GM23338 (cell line): ENCODE measurements around the gene ITPRIP. TPM values are rescaled to one million over a fixed set of nuclear protein-coding genes. Genes with fewer than 3 reads are reported as not detected.

Experiments used
- ATAC-seq: fragments of 200-7000 bp; cut with Tn5 transposase; 3 replicates; pipeline ENCODE4 v1.9.1; 2020
- DNase-seq: peaks from one replicate; pipeline ENCODE4 v3.0.0-alpha.2; 2015; ENCODE audit warnings: low spot score
- H2AFZ ChIP-seq: fragments of 200-600 bp; sonication (generic); 2 replicates; pipeline ENCODE4 v1.8.0; 2016; ENCODE audit warnings: antibody characterized with exemption, mild to moderate bottlenecking, moderate library complexity
- H3F3A ChIP-seq: fragments of 200-600 bp; sonication (generic); replicated peaks from 2 replicates; pipeline ENCODE4 v1.8.0; 2017; ENCODE audit warnings: antibody characterized with exemption, mixed run types, low read depth
- H3K27ac ChIP-seq: fragments of 200-600 bp; sonication (generic); 2 replicates; pipeline ENCODE4 v1.6.1; 2016; ENCODE audit warnings: low read depth
- H3K27me3 ChIP-seq: fragments of 200-600 bp; sonication (generic); 2 replicates; pipeline ENCODE4 v1.8.0; 2016; ENCODE audit warnings: mild to moderate bottlenecking, mixed run types, moderate library complexity; ENCODE audit not compliant: insufficient read depth
- H3K36me3 ChIP-seq: fragments of 200-600 bp; sonication (generic); 2 replicates; pipeline ENCODE4 v1.8.0; 2016; ENCODE audit warnings: mild to moderate bottlenecking; ENCODE audit not compliant: insufficient read depth
- H3K4me1 ChIP-seq: fragments of 200-600 bp; sonication (generic); 2 replicates; pipeline ENCODE4 v1.8.0; 2016; ENCODE audit warnings: mild to moderate bottlenecking, moderate library complexity; ENCODE audit not compliant: insufficient read depth
- H3K4me2 ChIP-seq: fragments of 200-600 bp; sonication (generic); 2 replicates; pipeline ENCODE4 v1.7.1; 2017; ENCODE audit warnings: mixed run types
- H3K4me3 ChIP-seq: fragments of 200-600 bp; sonication (generic); 2 replicates; pipeline ENCODE4 v1.6.1; 2016; ENCODE audit warnings: mixed run types
- H3K79me2 ChIP-seq: fragments of 200-600 bp; sonication (generic); replicated peaks from 2 replicates; pipeline ENCODE4 v1.8.0; 2017; ENCODE audit warnings: mild to moderate bottlenecking; ENCODE audit not compliant: insufficient read depth
- H3K9me2 ChIP-seq: fragments of 200-600 bp; sonication (generic); 2 replicates; pipeline ENCODE4 v1.8.0; 2017; ENCODE audit not compliant: insufficient read depth
- H4K20me1 ChIP-seq: fragments of 200-600 bp; sonication (generic); replicated peaks from 2 replicates; pipeline ENCODE4 v1.8.0; 2017; ENCODE audit warnings: mild to moderate bottlenecking; ENCODE audit not compliant: insufficient read depth
- H3K27ac Mint-ChIP-seq: 2 replicates; pipeline ENCODE4 v1.8.0; 2020; ENCODE audit warnings: inconsistent platforms, mild to moderate bottlenecking, moderate library complexity, mixed read lengths
- H3K27me3 Mint-ChIP-seq: 3 replicates; pipeline ENCODE4 v1.8.0; 2022; ENCODE audit warnings: low read depth, mild to moderate bottlenecking, moderate library complexity, mixed read lengths, inconsistent platforms; ENCODE audit not compliant: insufficient read depth, poor library complexity
- H3K36me3 Mint-ChIP-seq: 3 replicates; pipeline ENCODE4 v1.8.0; 2021; ENCODE audit warnings: low read depth, mild to moderate bottlenecking, inconsistent platforms, moderate library complexity, mixed read lengths
- H3K4me1 Mint-ChIP-seq: 3 replicates; pipeline ENCODE4 v1.8.0; 2020; ENCODE audit warnings: mild to moderate bottlenecking, inconsistent platforms, mixed read lengths
- H3K4me3 Mint-ChIP-seq: 3 replicates; pipeline ENCODE4 v1.8.0; 2021; ENCODE audit warnings: moderate library complexity, mild to moderate bottlenecking, inconsistent platforms, mixed read lengths
- H3K9me3 Mint-ChIP-seq: 3 replicates; pipeline ENCODE4 v1.8.0; 2020; ENCODE audit warnings: moderate library complexity, mild to moderate bottlenecking, inconsistent platforms, mixed read lengths
- CREB1 ChIP-seq: fragments of 250-450 bp; sonication (Bioruptor Pico); IDR thresholded peaks from 2 replicates; pipeline ENCODE4 v1.5.0; 2020; ENCODE audit warnings: low read depth, mild to moderate bottlenecking, moderate library complexity
- EZH2 ChIP-seq: fragments of 200-600 bp; sonication (generic); IDR thresholded peaks from one replicate; pipeline ENCODE4 v1.8.0; 2017; ENCODE audit warnings: antibody characterized with exemption, mild to moderate bottlenecking, low read depth; ENCODE audit not compliant: unreplicated experiment
- EZH2phosphoT487 ChIP-seq: fragments of 200-600 bp; sonication (generic); IDR thresholded peaks from one replicate; pipeline ENCODE4 v1.8.1; 2018; ENCODE audit warnings: antibody characterized with exemption; ENCODE audit not compliant: unreplicated experiment
- JUNB ChIP-seq: IDR thresholded peaks from one replicate; pipeline ENCODE4 v1.6.1; 2016; ENCODE audit warnings: antibody characterized with exemption; ENCODE audit not compliant: unreplicated experiment
- NANOG ChIP-seq: IDR thresholded peaks from 2 replicates; pipeline ENCODE4 v1.6.1; 2016; ENCODE audit warnings: antibody characterized with exemption, borderline replicate concordance
- POLR2AphosphoS5 ChIP-seq: IDR thresholded peaks from 2 replicates; pipeline ENCODE4 v1.6.1; 2016; ENCODE audit warnings: antibody characterized with exemption, low read depth
- STAT1 ChIP-seq: IDR thresholded peaks from one replicate; pipeline ENCODE4 v1.6.1; 2016; ENCODE audit warnings: antibody characterized with exemption; ENCODE audit not compliant: unreplicated experiment
- ZNF114 ChIP-seq: fragments of 250-450 bp; sonication (Bioruptor Pico); IDR thresholded peaks from 2 replicates; pipeline ENCODE4 v1.5.0; 2020; ENCODE audit warnings: mild to moderate bottlenecking, moderate library complexity
- ZNF331 ChIP-seq: fragments of 250-450 bp; sonication (Bioruptor Pico); IDR thresholded peaks from 2 replicates; pipeline ENCODE4 v1.5.0; 2020; ENCODE audit warnings: low read depth, mild to moderate bottlenecking, moderate library complexity
- polyA plus RNA-seq: library from polyadenylated mRNA; unstranded; fragments of >200 nt; fragmentation: Nextera tagmentation; extraction: Ambion mirVana; gene quantifications from 2 replicates; pipeline ENCODE4 v1.2.1, GENCODE V29; 2016
- total RNA-seq: library from RNA; depleted of rRNA; stranded (reverse); fragments of >200 nt; shearing (Covaris generic); gene quantifications from 2 replicates; pipeline ENCODE4 v1.2.3, GENCODE V29; 2014
- TF ChIP-seq, protein P1 (sequence below), 2 experiments: fragments of 200-600 bp in 1 of 2; sonication (generic) in 1 of 2; conservative IDR thresholded peaks; 2 replicates each; pipeline versions ENCODE4 v1.5.1 to v1.6.1; 2016 to 2017; ENCODE audit warnings: antibody characterized with exemption in 2 of 2, low read depth in 2 of 2, mild to moderate bottlenecking in 2 of 2, moderate library complexity in 1 of 2
- TF ChIP-seq, protein P2 (sequence below): fragments of 250-450 bp; sonication (Bioruptor Pico); IDR thresholded peaks from 2 replicates; pipeline ENCODE4 v1.5.0; 2020; ENCODE audit warnings: mild to moderate bottlenecking, moderate library complexity
- TF ChIP-seq, protein P3 (sequence below): IDR thresholded peaks from 2 replicates; pipeline ENCODE4 v1.6.1; 2016; ENCODE audit warnings: antibody characterized with exemption
- TF ChIP-seq, protein P4 (sequence below): IDR thresholded peaks from one replicate; pipeline ENCODE4 v1.6.1; 2018; ENCODE audit warnings: antibody characterized with exemption; ENCODE audit not compliant: unreplicated experiment

Gene ITPRIP
- total and polyA plus RNA-seq, 2 experiments from 2014 or later = 6.9 to 15.2 TPM

DNA sequence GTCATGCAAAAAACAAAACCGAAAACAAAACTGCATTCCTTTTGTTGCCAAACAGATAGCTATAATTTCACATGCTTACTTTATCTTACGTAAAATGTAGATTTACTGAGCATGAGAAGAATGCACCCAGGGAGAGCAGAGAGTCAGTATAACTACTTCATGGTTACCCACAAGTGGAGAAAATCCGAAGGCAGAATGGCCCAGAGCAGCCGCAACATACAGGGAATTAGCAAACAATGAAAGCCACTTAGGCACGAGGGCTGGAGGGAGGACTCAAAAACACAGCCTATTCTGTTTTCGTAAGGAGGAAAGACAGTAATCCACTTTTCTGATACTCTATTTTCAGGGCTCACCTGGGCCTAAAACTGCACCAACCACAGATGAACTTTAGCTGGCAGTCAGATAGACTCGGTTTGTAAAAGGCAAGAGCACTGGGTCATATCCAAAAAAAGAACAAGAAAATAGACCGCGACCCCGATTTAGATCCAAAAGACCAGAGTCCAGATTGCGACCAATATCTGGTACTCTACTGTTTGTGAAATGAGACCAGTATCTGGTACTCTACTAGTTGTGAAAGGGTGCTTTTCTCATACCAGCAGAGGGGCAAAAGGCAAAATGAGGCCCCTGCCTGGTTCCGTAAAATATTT is 1.3 kb downstream of the ITPRIP start:
- H3K27ac Mint-ChIP-seq = 0 out of 2 replicates have a peak overlapping the region, but pooled peaks have one; percentile 67
- Histone ChIP-seq H3K4me1 (peaks cover 69% of the 10 kb centered on the region), H3K4me3 (peak overlapping the region; percentile 98), H3K27ac (peak overlapping the region; percentile 96; the same call in 1 of the 2 replicates), H3K27me3 (peaks cover 7% of the 10 kb centered on the region), H3F3A (peaks cover 7% of the 10 kb centered on the region; the same call in 1 of the 2 replicates), H3K36me3 (no peaks in the 10 kb centered on the region), H3K4me2 (peak overlapping the region; percentile 98), H3K9me2 (no peaks in the 10 kb centered on the region), H2AFZ (peak overlapping the region; percentile 70), H4K20me1 (peaks cover 2% of the 10 kb centered on the region; the same call in 1 of the 2 replicates), H3K79me2 (peaks cover 57% of the 10 kb centered on the region)
- no peak for DNase-seq
- TF ChIP-seq, protein P1, sequence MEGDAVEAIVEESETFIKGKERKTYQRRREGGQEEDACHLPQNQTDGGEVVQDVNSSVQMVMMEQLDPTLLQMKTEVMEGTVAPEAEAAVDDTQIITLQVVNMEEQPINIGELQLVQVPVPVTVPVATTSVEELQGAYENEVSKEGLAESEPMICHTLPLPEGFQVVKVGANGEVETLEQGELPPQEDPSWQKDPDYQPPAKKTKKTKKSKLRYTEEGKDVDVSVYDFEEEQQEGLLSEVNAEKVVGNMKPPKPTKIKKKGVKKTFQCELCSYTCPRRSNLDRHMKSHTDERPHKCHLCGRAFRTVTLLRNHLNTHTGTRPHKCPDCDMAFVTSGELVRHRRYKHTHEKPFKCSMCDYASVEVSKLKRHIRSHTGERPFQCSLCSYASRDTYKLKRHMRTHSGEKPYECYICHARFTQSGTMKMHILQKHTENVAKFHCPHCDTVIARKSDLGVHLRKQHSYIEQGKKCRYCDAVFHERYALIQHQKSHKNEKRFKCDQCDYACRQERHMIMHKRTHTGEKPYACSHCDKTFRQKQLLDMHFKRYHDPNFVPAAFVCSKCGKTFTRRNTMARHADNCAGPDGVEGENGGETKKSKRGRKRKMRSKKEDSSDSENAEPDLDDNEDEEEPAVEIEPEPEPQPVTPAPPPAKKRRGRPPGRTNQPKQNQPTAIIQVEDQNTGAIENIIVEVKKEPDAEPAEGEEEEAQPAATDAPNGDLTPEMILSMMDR (conservative IDR thresholded peaks at IDR 0.05; ENCODE audit: low read depth in 2 of 2) = no peak
- no peak for TF ChIP-seq STAT1
- TF ChIP-seq, protein P2, sequence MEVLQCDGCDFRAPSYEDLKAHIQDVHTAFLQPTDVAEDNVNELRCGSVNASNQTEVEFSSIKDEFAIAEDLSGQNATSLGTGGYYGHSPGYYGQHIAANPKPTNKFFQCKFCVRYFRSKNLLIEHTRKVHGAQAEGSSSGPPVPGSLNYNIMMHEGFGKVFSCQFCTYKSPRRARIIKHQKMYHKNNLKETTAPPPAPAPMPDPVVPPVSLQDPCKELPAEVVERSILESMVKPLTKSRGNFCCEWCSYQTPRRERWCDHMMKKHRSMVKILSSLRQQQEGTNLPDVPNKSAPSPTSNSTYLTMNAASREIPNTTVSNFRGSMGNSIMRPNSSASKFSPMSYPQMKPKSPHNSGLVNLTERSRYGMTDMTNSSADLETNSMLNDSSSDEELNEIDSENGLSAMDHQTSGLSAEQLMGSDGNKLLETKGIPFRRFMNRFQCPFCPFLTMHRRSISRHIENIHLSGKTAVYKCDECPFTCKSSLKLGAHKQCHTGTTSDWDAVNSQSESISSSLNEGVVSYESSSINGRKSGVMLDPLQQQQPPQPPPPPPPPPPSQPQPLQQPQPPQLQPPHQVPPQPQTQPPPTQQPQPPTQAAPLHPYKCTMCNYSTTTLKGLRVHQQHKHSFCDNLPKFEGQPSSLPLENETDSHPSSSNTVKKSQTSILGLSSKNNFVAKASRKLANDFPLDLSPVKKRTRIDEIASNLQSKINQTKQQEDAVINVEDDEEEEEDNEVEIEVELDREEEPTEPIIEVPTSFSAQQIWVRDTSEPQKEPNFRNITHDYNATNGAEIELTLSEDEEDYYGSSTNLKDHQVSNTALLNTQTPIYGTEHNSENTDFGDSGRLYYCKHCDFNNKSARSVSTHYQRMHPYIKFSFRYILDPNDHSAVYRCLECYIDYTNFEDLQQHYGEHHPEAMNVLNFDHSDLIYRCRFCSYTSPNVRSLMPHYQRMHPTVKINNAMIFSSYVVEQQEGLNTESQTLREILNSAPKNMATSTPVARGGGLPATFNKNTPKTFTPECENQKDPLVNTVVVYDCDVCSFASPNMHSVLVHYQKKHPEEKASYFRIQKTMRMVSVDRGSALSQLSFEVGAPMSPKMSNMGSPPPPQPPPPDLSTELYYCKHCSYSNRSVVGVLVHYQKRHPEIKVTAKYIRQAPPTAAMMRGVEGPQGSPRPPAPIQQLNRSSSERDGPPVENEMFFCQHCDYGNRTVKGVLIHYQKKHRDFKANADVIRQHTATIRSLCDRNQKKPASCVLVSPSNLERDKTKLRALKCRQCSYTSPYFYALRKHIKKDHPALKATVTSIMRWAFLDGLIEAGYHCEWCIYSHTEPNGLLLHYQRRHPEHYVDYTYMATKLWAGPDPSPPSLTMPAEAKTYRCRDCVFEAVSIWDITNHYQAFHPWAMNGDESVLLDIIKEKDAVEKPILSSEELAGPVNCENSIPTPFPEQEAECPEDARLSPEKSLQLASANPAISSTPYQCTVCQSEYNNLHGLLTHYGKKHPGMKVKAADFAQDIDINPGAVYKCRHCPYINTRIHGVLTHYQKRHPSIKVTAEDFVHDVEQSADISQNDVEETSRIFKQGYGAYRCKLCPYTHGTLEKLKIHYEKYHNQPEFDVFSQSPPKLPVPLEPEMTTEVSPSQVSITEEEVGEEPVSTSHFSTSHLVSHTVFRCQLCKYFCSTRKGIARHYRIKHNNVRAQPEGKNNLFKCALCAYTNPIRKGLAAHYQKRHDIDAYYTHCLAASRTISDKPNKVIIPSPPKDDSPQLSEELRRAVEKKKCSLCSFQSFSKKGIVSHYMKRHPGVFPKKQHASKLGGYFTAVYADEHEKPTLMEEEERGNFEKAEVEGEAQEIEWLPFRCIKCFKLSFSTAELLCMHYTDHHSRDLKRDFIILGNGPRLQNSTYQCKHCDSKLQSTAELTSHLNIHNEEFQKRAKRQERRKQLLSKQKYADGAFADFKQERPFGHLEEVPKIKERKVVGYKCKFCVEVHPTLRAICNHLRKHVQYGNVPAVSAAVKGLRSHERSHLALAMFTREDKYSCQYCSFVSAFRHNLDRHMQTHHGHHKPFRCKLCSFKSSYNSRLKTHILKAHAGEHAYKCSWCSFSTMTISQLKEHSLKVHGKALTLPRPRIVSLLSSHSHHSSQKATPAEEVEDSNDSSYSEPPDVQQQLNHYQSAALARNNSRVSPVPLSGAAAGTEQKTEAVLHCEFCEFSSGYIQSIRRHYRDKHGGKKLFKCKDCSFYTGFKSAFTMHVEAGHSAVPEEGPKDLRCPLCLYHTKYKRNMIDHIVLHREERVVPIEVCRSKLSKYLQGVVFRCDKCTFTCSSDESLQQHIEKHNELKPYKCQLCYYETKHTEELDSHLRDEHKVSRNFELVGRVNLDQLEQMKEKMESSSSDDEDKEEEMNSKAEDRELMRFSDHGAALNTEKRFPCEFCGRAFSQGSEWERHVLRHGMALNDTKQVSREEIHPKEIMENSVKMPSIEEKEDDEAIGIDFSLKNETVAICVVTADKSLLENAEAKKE (CRISPR knock-in tag) = no peak
- no peak for TF ChIP-seq ZNF114
- TF ChIP-seq CREB1 (CRISPR knock-in tag) = no peak
- no peak for TF ChIP-seq ZNF331 (CRISPR knock-in tag)
- TF ChIP-seq, protein P3, sequence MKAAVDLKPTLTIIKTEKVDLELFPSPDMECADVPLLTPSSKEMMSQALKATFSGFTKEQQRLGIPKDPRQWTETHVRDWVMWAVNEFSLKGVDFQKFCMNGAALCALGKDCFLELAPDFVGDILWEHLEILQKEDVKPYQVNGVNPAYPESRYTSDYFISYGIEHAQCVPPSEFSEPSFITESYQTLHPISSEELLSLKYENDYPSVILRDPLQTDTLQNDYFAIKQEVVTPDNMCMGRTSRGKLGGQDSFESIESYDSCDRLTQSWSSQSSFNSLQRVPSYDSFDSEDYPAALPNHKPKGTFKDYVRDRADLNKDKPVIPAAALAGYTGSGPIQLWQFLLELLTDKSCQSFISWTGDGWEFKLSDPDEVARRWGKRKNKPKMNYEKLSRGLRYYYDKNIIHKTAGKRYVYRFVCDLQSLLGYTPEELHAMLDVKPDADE = no peak
- TF ChIP-seq, protein P4, sequence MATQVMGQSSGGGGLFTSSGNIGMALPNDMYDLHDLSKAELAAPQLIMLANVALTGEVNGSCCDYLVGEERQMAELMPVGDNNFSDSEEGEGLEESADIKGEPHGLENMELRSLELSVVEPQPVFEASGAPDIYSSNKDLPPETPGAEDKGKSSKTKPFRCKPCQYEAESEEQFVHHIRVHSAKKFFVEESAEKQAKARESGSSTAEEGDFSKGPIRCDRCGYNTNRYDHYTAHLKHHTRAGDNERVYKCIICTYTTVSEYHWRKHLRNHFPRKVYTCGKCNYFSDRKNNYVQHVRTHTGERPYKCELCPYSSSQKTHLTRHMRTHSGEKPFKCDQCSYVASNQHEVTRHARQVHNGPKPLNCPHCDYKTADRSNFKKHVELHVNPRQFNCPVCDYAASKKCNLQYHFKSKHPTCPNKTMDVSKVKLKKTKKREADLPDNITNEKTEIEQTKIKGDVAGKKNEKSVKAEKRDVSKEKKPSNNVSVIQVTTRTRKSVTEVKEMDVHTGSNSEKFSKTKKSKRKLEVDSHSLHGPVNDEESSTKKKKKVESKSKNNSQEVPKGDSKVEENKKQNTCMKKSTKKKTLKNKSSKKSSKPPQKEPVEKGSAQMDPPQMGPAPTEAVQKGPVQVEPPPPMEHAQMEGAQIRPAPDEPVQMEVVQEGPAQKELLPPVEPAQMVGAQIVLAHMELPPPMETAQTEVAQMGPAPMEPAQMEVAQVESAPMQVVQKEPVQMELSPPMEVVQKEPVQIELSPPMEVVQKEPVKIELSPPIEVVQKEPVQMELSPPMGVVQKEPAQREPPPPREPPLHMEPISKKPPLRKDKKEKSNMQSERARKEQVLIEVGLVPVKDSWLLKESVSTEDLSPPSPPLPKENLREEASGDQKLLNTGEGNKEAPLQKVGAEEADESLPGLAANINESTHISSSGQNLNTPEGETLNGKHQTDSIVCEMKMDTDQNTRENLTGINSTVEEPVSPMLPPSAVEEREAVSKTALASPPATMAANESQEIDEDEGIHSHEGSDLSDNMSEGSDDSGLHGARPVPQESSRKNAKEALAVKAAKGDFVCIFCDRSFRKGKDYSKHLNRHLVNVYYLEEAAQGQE = no peak
- no peak for TF ChIP-seq JUNB
- TF ChIP-seq POLR2AphosphoS5 = no peak
- TF ChIP-seq EZH2 = no peak
- no peak for TF ChIP-seq EZH2phosphoT487
- no peak for TF ChIP-seq NANOG
- H3K27me3 Mint-ChIP-seq = peaks cover 15% of the 10 kb centered on the region
- H3K9me3 Mint-ChIP-seq = no peaks in the 10 kb centered on the region
- H3K36me3 Mint-ChIP-seq = no peaks in the 10 kb centered on the region; the same call in 2 of the 3 replicates
- no peak for ATAC-seq
- H3K4me3 Mint-ChIP-seq = peak overlapping the region; percentile 94
- H3K4me1 Mint-ChIP-seq = peaks cover 65% of the 10 kb centered on the region
